SK-N-SH treated with all-trans-retinoic acid at 6 μM for 48 hours (cell line): Measurements from ENCODE around the gene ZNF774.

Experiments used
- ATAC-seq: fragments of 200-7000 bp; cut with Tn5 transposase; 3 replicates; pipeline ENCODE4 v1.9.1; 2020; ENCODE audit warnings: mild to moderate bottlenecking, moderate library complexity
- ARNTL ChIP-seq: fragments of 450-650 bp; formaldehyde crosslinking; IDR thresholded peaks from 2 replicates; pipeline ENCODE4 v1.5.0; 2020; ENCODE audit warnings: low read depth, mild to moderate bottlenecking, moderate library complexity, borderline replicate concordance
- CREB5 ChIP-seq: fragments of 250-450 bp; sonication (Bioruptor Pico); IDR thresholded peaks from 2 replicates; pipeline ENCODE4 v1.5.1; 2020; ENCODE audit warnings: low read depth, mild to moderate bottlenecking, moderate library complexity
- CSDC2 ChIP-seq: fragments of 250-450 bp; sonication (Bioruptor Pico); IDR thresholded peaks from 2 replicates; pipeline ENCODE4 v1.5.0; 2020; ENCODE audit warnings: mild to moderate bottlenecking, moderate library complexity
- CSRNP3 ChIP-seq: fragments of 250-450 bp; sonication (Bioruptor Pico); IDR thresholded peaks from 2 replicates; pipeline ENCODE4 v1.5.1; 2021; ENCODE audit warnings: mild to moderate bottlenecking, moderate library complexity
- ESRRG ChIP-seq: fragments of 250-450 bp; sonication (Bioruptor Pico); IDR thresholded peaks from 2 replicates; pipeline ENCODE4 v1.6.1; 2021; ENCODE audit warnings: mild to moderate bottlenecking
- GLIS3 ChIP-seq: fragments of 250-450 bp; sonication (Bioruptor Pico); IDR thresholded peaks from 2 replicates; pipeline ENCODE4 v1.5.0; 2020; ENCODE audit warnings: mild to moderate bottlenecking, moderate library complexity
- ISL1 ChIP-seq: fragments of 250-450 bp; sonication (Bioruptor Pico); IDR thresholded peaks from 2 replicates; pipeline ENCODE4 v2.1.2; 2022; ENCODE audit warnings: mild to moderate bottlenecking, moderate library complexity
- OSR1 ChIP-seq: fragments of 250-450 bp; sonication (Bioruptor Pico); IDR thresholded peaks from 2 replicates; pipeline ENCODE4 v1.8.0; 2022; ENCODE audit warnings: moderate library complexity, mild to moderate bottlenecking, inconsistent platforms
- POU6F1 ChIP-seq: fragments of 250-450 bp; sonication (Bioruptor Pico); IDR thresholded peaks from 2 replicates; pipeline ENCODE4 v1.8.0; 2021; ENCODE audit warnings: low read depth, mild to moderate bottlenecking, moderate library complexity, borderline replicate concordance
- PPARA ChIP-seq: fragments of 250-450 bp; sonication (Bioruptor Pico); IDR thresholded peaks from 2 replicates; pipeline ENCODE4 v1.5.0; 2020; ENCODE audit warnings: mild to moderate bottlenecking, borderline replicate concordance
- SNAI2 ChIP-seq: fragments of 250-450 bp; sonication (Bioruptor Pico); IDR thresholded peaks from 2 replicates; pipeline ENCODE4 v1.5.0; 2020; ENCODE audit warnings: mild to moderate bottlenecking, moderate library complexity
- TSHZ2 ChIP-seq: fragments of 250-450 bp; sonication (Bioruptor Pico); IDR thresholded peaks from 2 replicates; pipeline ENCODE4 v1.5.0; 2020; ENCODE audit warnings: mild to moderate bottlenecking, moderate library complexity
- ZFP3 ChIP-seq: fragments of 250-450 bp; sonication (Bioruptor Pico); IDR thresholded peaks from 2 replicates; pipeline ENCODE4 v1.5.0; 2020; ENCODE audit warnings: mild to moderate bottlenecking, moderate library complexity
- ZFP30 ChIP-seq: fragments of 450-650 bp; formaldehyde crosslinking; IDR thresholded peaks from 2 replicates; pipeline ENCODE4 v1.5.0; 2022; ENCODE audit warnings: mild to moderate bottlenecking, moderate library complexity
- ZNF8 ChIP-seq: fragments of 450-650 bp; formaldehyde crosslinking; IDR thresholded peaks from 2 replicates; pipeline ENCODE4 v1.5.0; 2020; ENCODE audit warnings: mild to moderate bottlenecking, moderate library complexity
- TF ChIP-seq, protein P1 (sequence below): fragments of 250-450 bp; sonication (Bioruptor Pico); IDR thresholded peaks from 2 replicates; pipeline ENCODE4 v1.8.0; 2020; ENCODE audit warnings: mild to moderate bottlenecking, moderate library complexity, borderline replicate concordance

ZNF774 gene

GRCh38 chr15:90388462-90389380, 36.6 kb downstream of the ZNF774 start:
- no peak for TF ChIP-seq ISL1 (CRISPR knock-in tag)
- no peak for TF ChIP-seq OSR1 (CRISPR knock-in tag)
- ATAC-seq, result peak; percentile 56

DNA sequence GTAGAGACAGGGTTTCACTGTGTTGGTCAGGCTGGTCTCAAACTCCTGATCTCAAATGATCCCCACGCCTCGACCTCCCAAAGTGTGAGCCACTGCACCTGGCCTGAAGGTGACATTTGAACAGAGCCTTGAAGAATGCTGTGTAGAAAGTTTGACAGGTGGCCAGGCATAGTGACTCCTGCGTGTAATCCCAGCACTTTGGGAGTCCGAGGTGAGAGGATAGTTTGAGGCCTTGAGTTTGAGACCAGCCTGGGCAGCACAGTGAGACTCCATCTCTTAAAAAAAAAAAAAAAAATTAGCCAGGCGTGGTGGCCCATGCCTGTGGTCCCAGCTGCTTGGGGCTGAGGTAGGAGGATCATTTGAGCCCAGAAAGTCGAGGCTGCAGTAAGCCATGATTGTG, 37.4 kb downstream of the ZNF774 start:
- no peak for ATAC-seq

GRCh38 chr15:90393040-90393439, 41.0 kb downstream of the ZNF774 start:
- no peak for ATAC-seq
- TF ChIP-seq CREB5 (CRISPR knock-in tag), result no peak
- no peak for TF ChIP-seq ZFP30 (CRISPR knock-in tag)
- no peak for TF ChIP-seq CSDC2 (CRISPR knock-in tag)
- no peak for TF ChIP-seq CSRNP3 (CRISPR knock-in tag)
- no peak for TF ChIP-seq ZNF8
- no peak for TF ChIP-seq PPARA
- TF ChIP-seq ARNTL (CRISPR knock-in tag), result no peak
- no peak for TF ChIP-seq GLIS3 (CRISPR knock-in tag)
- TF ChIP-seq, protein P1, sequence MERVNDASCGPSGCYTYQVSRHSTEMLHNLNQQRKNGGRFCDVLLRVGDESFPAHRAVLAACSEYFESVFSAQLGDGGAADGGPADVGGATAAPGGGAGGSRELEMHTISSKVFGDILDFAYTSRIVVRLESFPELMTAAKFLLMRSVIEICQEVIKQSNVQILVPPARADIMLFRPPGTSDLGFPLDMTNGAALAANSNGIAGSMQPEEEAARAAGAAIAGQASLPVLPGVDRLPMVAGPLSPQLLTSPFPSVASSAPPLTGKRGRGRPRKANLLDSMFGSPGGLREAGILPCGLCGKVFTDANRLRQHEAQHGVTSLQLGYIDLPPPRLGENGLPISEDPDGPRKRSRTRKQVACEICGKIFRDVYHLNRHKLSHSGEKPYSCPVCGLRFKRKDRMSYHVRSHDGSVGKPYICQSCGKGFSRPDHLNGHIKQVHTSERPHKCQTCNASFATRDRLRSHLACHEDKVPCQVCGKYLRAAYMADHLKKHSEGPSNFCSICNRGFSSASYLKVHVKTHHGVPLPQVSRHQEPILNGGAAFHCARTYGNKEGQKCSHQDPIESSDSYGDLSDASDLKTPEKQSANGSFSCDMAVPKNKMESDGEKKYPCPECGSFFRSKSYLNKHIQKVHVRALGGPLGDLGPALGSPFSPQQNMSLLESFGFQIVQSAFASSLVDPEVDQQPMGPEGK, result no peak
- TF ChIP-seq SNAI2 (CRISPR knock-in tag), result no peak
- no peak for TF ChIP-seq TSHZ2 (CRISPR knock-in tag)

More for the DNA sequence above, 37.4 kb downstream of the ZNF774 start:
- TF ChIP-seq ARNTL (CRISPR knock-in tag) (no peak), ZFP30 (CRISPR knock-in tag) (no peak), TSHZ2 (CRISPR knock-in tag) (no peak), ISL1 (CRISPR knock-in tag) (no peak), ESRRG (CRISPR knock-in tag) (no peak), ZFP3 (CRISPR knock-in tag) (no peak), POU6F1 (CRISPR knock-in tag) (no peak), PPARA (no peak)
